Measurements from ENCODE around the gene TTC34.

Gene TTC34

GRCh38 chr1:2783069-2783434 lies 18.4 kb downstream of the TTC34 start:
- Histone ChIP-seq H3K36me3 (ENCODE audit: insufficient read depth, low read length) (no peaks in the 10 kb centered on the region), H3K9me3 (ENCODE audit: insufficient read depth, low read length, severe bottlenecking) (peaks cover 7% of the 10 kb centered on the region), H3K4me1 (ENCODE audit: insufficient read depth, low read length) (no peaks in the 10 kb centered on the region), H3K27ac (ENCODE audit: low read length) (no peak overlapping the region), H2AFZ (ENCODE audit: low read depth, low read length) (no peak overlapping the region), H3K9ac (ENCODE audit: low read depth, low read length) (no peak overlapping the region), H3K79me2 (ENCODE audit: insufficient read depth, low read length) (no peaks in the 10 kb centered on the region), H4K20me1 (ENCODE audit: insufficient read depth, low read length) (peaks cover 7% of the 10 kb centered on the region; the same call in 1 of the 2 replicates), H3K4me3 (ENCODE audit: low read depth in 1 of 2, low read length in 2 of 2) (no peak overlapping the region), H3K4me2 (ENCODE audit: insufficient read depth, low read length) (no peak overlapping the region), H3K27me3 (ENCODE audit: insufficient read depth, low read length, poor library complexity) (no peaks in the 10 kb centered on the region)
- DNase-seq = no peak
- no peak for ATAC-seq (ENCODE audit: insufficient read depth, low read depth)
- TF ChIP-seq EZH2 (IDR thresholded peaks at IDR 0.05; ENCODE audit: borderline replicate concordance, low read depth, low read length, severe bottlenecking) (no peak), CTCF (IDR thresholded peaks at IDR 0.05; ENCODE audit: borderline replicate concordance, extremely low read depth, low read length, poor library complexity, severe bottlenecking) (no peak)

GRCh38 chr1:2781627-2782026 lies 19.9 kb downstream of the TTC34 start:
- no peaks in the 10 kb centered on the region for H3K4me1 ChIP-seq (ENCODE audit: insufficient read depth, low read length)
- H3K9ac ChIP-seq (ENCODE audit: low read depth, low read length) = no peak overlapping the region
- no peak overlapping the region for H2AFZ ChIP-seq (ENCODE audit: low read depth, low read length)
- no peak overlapping the region for H3K4me2 ChIP-seq (ENCODE audit: insufficient read depth, low read length)
- DNase-seq (no peak), ATAC-seq (ENCODE audit: insufficient read depth, low read depth) (no peak)
- no peak overlapping the region for H3K27ac ChIP-seq (ENCODE audit: low read length)
- TF ChIP-seq CTCF (IDR thresholded peaks at IDR 0.05; ENCODE audit: borderline replicate concordance, extremely low read depth, low read length, poor library complexity, severe bottlenecking) (no peak), EZH2 (IDR thresholded peaks at IDR 0.05; ENCODE audit: borderline replicate concordance, low read depth, low read length, severe bottlenecking) (no peak)
- H3K4me3 ChIP-seq (ENCODE audit: low read depth in 1 of 2, low read length in 2 of 2) = no peak overlapping the region
- no peaks in the 10 kb centered on the region for H3K79me2 ChIP-seq (ENCODE audit: insufficient read depth, low read length)
- no peaks in the 10 kb centered on the region for H3K27me3 ChIP-seq (ENCODE audit: insufficient read depth, low read length, poor library complexity)
- H3K36me3 ChIP-seq (ENCODE audit: insufficient read depth, low read length) = no peaks in the 10 kb centered on the region
- H3K9me3 ChIP-seq (ENCODE audit: insufficient read depth, low read length, severe bottlenecking) = peaks cover 7% of the 10 kb centered on the region
- peaks cover 3% of the 10 kb centered on the region; the same call in 1 of the 2 replicates for H4K20me1 ChIP-seq (ENCODE audit: insufficient read depth, low read length)

- Histone ChIP-seq H3K36me3 (ENCODE audit: insufficient read depth, low read length) (no peaks in the 10 kb centered on the region), H4K20me1 (ENCODE audit: insufficient read depth, low read length) (no peaks in the 10 kb centered on the region), H3K9ac (ENCODE audit: low read depth, low read length) (no peak overlapping the region), H3K4me3 (ENCODE audit: low read depth in 1 of 2, low read length in 2 of 2) (no peak overlapping the region), H3K27ac (ENCODE audit: low read length) (no peak overlapping the region), H3K27me3 (ENCODE audit: insufficient read depth, low read length, poor library complexity) (no peaks in the 10 kb centered on the region), H3K4me1 (ENCODE audit: insufficient read depth, low read length) (no peaks in the 10 kb centered on the region), H2AFZ (ENCODE audit: low read depth, low read length) (no peak overlapping the region), H3K79me2 (ENCODE audit: insufficient read depth, low read length) (no peaks in the 10 kb centered on the region), H3K9me3 (ENCODE audit: insufficient read depth, low read length, severe bottlenecking) (peaks cover 7% of the 10 kb centered on the region), H3K4me2 (ENCODE audit: insufficient read depth, low read length) (no peak overlapping the region)
- ATAC-seq (ENCODE audit: insufficient read depth, low read depth) (no peak), DNase-seq (no peak)
- TF ChIP-seq EZH2 (IDR thresholded peaks at IDR 0.05; ENCODE audit: borderline replicate concordance, low read depth, low read length, severe bottlenecking) (no peak), CTCF (IDR thresholded peaks at IDR 0.05; ENCODE audit: borderline replicate concordance, extremely low read depth, low read length, poor library complexity, severe bottlenecking) (no peak)
These were observed 23.3 kb downstream of the TTC34 start for GRCh38 chr1:2778220-2778592.

Measured in DND-41 (cell line).